Adrenal gland (tissue), 5 donors: ENCODE data around the gene HABP4.

Source experiments
- POLR2A ChIP-seq, 2 donors: fragments of 450-650 bp; IDR thresholded peaks; one replicate each; pipeline ENCODE4 v1.6.1; 2017; ENCODE audit warnings: antibody characterized with exemption in 2 of 2, mild to moderate bottlenecking in 2 of 2, moderate library complexity in 1 of 2
- TF ChIP-seq, protein P1 (sequence below), 6 experiments: fragments of 450-650 bp in 4 of 6; fragments of 200-600 bp in 2 of 6; sonication (generic) in 1 of 6; IDR thresholded peaks; 1 replicate in 5 of 6; 2 replicates in 1 of 6; pipeline versions ENCODE4 v1.5.1 to v1.8.0; 2016 to 2021; ENCODE audit warnings: antibody characterized with exemption in 6 of 6, mild to moderate bottlenecking in 2 of 6, moderate library complexity in 1 of 6
- donor health status: DM: no; HTN: no; CAD: no.

DNA sequence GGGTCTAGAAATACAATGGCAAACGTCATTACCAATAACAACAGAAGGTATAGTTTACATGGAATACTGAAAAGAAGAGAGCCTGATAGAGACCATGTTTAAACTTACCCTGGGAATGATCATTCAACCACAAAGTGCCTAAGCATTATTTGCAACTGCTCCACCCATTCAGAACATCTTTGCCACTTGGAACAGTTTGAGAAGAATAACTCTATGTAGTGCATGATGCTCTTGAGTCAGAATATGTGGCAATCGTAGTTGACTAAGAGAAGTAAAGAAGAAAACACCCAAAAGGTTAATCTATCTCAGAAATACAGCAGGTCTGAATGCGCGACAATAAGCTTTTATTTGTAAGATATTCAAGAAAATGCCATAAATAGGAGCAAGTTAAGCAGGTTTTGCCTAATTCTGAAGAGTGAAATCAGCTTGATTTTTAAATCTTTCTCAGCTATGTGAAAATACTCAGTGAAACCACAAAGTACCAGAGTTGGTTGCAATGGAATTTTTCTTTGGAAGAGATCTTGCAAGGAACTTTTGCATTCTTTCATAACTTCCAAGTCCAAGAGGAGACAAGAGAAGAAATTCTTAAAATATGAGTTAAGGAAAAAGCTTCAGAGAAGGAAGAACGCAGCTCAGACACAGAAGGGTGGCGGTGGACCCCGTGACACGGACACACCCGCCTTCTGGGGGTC lies 64.3 kb downstream of the HABP4 start:
- TF ChIP-seq, protein P1, sequence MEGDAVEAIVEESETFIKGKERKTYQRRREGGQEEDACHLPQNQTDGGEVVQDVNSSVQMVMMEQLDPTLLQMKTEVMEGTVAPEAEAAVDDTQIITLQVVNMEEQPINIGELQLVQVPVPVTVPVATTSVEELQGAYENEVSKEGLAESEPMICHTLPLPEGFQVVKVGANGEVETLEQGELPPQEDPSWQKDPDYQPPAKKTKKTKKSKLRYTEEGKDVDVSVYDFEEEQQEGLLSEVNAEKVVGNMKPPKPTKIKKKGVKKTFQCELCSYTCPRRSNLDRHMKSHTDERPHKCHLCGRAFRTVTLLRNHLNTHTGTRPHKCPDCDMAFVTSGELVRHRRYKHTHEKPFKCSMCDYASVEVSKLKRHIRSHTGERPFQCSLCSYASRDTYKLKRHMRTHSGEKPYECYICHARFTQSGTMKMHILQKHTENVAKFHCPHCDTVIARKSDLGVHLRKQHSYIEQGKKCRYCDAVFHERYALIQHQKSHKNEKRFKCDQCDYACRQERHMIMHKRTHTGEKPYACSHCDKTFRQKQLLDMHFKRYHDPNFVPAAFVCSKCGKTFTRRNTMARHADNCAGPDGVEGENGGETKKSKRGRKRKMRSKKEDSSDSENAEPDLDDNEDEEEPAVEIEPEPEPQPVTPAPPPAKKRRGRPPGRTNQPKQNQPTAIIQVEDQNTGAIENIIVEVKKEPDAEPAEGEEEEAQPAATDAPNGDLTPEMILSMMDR (IDR thresholded peaks at IDR 0.05) = no peak
- TF ChIP-seq POLR2A (IDR thresholded peaks at IDR 0.05) = no peak
